GM23338 (cell line): Measurements from ENCODE around the gene SLC25A6.

ENCODE experiments used
- CREB1 ChIP-seq: fragments of 250-450 bp; sonication (Bioruptor Pico); IDR thresholded peaks from 2 replicates; pipeline ENCODE4 v1.5.0; 2020; ENCODE audit warnings: low read depth, mild to moderate bottlenecking, moderate library complexity
- EZH2 ChIP-seq: fragments of 200-600 bp; sonication (generic); IDR thresholded peaks from one replicate; pipeline ENCODE4 v1.8.0; 2017; ENCODE audit warnings: antibody characterized with exemption, mild to moderate bottlenecking, low read depth; ENCODE audit not compliant: unreplicated experiment
- ZNF114 ChIP-seq: fragments of 250-450 bp; sonication (Bioruptor Pico); IDR thresholded peaks from 2 replicates; pipeline ENCODE4 v1.5.0; 2020; ENCODE audit warnings: mild to moderate bottlenecking, moderate library complexity
- TF ChIP-seq, protein P1 (sequence below), 2 experiments: fragments of 200-600 bp in 1 of 2; sonication (generic) in 1 of 2; conservative IDR thresholded peaks; 2 replicates each; pipeline versions ENCODE4 v1.5.1 to v1.6.1; 2016 to 2017; ENCODE audit warnings: antibody characterized with exemption in 2 of 2, low read depth in 2 of 2, mild to moderate bottlenecking in 2 of 2, moderate library complexity in 1 of 2

DNA sequence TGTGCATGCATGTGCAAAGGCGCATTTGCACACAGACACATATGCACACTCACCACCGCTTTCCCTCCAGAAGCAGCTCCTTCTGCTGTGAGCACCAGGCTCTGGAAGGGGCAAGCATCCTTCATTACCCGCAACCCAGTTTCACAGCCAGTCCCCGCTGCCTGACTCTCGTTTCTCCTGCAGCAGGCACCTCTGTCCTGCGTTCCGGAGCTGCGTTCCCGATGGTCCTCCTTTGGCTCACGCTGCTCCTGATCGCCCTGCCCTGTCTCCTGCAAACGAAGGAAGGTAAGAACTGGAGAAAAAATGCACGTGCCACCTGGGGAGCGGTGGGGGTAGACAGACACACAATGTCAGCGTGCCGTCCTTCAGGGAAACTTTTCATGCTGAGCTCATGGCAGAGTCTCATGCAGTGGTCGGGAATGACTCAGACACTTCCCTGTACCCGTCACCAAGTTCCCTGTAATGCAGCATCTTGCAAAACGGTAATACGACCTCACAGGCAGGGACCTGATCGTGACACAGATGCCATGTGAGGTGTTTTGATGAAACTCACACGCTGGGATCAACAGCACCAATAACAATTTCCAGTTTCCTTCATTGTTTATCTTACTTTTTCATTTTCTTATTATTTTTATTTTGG is 50.2 kb downstream of the SLC25A6 start:
- no peak for TF ChIP-seq ZNF114 (CRISPR knock-in tag)
- TF ChIP-seq, protein P1, sequence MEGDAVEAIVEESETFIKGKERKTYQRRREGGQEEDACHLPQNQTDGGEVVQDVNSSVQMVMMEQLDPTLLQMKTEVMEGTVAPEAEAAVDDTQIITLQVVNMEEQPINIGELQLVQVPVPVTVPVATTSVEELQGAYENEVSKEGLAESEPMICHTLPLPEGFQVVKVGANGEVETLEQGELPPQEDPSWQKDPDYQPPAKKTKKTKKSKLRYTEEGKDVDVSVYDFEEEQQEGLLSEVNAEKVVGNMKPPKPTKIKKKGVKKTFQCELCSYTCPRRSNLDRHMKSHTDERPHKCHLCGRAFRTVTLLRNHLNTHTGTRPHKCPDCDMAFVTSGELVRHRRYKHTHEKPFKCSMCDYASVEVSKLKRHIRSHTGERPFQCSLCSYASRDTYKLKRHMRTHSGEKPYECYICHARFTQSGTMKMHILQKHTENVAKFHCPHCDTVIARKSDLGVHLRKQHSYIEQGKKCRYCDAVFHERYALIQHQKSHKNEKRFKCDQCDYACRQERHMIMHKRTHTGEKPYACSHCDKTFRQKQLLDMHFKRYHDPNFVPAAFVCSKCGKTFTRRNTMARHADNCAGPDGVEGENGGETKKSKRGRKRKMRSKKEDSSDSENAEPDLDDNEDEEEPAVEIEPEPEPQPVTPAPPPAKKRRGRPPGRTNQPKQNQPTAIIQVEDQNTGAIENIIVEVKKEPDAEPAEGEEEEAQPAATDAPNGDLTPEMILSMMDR (conservative IDR thresholded peaks at IDR 0.05; ENCODE audit: low read depth in 2 of 2), result no peak
- no peak for TF ChIP-seq CREB1 (CRISPR knock-in tag)
- no peak for TF ChIP-seq EZH2
